GM12801 (cell line): ENCODE results near the gene ZEB2.

Experiments used
- TF ChIP-seq, protein P1 (sequence below): IDR thresholded peaks from one replicate; pipeline ENCODE4 v1.5.1; 2011; ENCODE audit warnings: control low read depth; ENCODE audit not compliant: insufficient read length; ENCODE audit errors: extremely low read depth

ZEB2 gene

DNA sequence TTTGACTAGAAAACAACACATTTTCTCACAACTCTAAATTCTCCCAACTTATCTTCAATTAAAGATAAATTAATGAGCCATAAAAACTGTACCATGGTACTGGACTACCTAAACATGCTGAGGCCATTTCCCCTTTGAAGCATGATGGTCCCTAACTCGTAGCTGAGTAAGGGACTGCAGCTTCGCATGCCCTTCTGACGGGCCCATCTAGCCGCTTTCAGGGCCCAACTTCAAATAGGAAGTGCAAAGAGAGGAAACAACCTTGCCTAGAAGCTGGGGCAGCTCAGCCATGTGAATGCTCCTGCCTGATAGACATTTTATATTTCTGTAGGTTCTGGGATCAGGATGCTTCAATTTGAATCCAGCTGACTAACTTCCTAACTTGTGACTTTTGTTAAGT is 72.4 kb downstream of the ZEB2 start:
- TF ChIP-seq, protein P1, sequence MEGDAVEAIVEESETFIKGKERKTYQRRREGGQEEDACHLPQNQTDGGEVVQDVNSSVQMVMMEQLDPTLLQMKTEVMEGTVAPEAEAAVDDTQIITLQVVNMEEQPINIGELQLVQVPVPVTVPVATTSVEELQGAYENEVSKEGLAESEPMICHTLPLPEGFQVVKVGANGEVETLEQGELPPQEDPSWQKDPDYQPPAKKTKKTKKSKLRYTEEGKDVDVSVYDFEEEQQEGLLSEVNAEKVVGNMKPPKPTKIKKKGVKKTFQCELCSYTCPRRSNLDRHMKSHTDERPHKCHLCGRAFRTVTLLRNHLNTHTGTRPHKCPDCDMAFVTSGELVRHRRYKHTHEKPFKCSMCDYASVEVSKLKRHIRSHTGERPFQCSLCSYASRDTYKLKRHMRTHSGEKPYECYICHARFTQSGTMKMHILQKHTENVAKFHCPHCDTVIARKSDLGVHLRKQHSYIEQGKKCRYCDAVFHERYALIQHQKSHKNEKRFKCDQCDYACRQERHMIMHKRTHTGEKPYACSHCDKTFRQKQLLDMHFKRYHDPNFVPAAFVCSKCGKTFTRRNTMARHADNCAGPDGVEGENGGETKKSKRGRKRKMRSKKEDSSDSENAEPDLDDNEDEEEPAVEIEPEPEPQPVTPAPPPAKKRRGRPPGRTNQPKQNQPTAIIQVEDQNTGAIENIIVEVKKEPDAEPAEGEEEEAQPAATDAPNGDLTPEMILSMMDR: no peak

DNA sequence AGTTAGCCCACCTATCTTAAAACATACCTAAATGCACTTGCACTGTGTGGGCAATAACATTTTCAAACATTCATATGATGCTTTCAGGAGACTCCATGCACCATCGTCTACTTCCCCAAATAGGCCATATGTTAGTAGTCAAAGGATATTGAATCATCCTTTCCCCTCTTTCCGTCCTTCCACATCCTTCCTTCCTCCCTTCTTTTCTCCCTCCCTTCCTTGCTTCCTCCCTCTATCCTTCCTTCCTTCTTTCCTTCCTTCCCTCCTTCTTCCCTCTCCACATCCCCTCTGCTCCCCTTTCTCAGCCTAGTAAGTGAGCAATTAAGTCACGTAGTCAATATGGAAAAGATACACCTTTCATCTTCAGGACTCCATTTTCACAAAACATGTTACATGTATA is 73.8 kb downstream of the ZEB2 start:
- TF ChIP-seq, protein P1: no peak

DNA sequence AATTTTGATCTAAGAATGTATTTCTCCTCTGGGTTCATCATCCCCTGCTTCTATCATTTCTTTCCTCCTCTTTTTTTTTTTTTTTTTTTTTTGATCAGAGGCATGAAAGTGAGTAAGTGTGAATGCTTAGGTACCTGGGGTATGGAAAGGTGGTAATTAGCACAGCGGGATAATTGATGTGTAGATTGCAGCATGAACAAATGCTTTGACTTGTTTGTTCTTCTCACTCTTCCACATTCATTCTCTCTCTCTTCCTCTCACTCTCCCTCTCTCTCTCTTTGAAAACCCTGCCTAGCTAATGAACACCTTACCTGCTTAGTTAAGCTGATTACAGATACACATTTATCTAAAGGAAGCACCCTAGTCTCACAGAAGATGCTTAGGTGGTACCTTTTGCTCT is 74.7 kb downstream of the ZEB2 start:
- TF ChIP-seq, protein P1: no peak

DNA sequence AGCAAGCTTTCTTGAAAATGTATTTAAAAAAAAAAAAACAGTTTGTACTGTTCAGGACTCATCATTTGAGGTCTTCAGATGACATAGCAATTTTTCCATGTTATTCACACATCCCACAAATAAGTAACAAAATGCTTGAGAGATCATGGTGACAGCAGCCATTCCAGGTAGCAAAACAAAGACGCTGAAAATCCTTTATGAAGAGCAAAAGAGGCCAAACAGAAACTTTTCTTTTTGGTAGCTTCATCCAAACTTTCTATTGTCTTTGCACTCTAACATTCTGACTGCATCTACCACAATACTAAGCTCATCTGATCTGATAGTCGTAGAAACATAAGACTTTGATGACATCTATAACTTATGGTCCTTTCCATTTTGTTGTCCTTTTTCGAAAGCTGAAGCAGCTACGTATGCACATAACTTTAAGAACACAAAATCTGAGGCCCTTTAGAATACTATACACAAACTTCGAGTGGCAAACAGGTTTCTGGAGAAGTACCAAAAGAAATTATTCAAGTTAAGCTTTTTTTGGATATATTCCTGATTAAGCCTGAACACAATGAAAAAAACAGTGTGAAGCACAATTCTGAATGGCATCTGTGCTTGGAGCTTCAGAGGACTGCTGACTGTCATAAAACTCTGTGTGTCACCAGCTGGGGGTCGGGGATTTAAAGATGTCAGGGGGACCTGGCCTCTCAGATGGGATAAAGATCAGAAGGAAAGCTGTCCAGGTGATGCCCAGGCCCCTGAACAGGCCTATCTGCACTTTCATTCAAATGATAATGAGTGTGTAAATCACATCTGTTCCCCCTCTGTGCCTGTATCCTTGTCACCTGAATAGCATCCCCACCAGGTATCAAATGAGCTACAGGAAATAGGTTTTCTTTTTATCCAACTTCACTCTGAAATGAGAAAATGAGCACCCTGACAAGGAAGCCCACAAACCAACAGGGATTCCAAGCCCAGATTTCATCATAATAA is 75.8 kb downstream of the ZEB2 start:
- TF ChIP-seq, protein P1: no peak

DNA sequence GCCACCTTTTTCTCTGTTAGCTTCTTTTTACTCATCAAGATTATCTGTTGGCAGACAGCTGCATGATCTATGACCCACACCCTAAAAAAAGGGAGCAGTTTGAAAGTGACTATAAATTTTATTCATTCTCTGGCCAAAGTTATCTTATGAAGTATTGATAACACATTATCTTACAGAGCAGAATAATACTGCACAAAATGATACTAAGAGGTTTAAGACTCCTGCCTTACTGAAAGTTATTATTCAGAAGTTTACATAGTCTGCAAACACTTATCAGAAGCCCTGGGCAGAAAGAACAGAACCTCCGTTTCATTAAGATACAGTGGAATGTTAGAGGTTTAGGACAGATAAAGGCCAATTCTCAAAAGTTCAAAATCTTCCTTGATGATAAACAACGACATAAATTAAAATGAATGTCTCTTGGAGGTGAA is 78.2 kb downstream of the ZEB2 start:
- TF ChIP-seq, protein P1: no peak

DNA sequence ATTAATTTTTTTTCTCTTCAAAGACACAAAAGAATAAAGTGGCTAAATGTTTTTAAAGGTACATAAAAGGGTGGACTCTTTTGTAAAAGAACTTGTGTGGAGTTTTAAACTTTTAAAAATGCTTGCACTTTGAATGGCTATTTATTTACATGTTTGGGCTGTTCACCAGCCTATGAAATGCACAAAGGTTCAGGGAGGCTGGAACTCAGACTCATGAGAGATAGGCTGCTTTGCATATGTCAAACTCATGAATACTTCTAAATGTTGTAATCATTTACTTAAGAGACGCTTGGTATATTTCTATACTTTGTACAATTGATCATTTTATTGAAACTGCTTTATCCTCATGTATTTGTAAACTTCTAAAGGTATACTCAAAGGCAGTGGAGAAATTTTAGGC is 79.9 kb downstream of the ZEB2 start:
- TF ChIP-seq, protein P1: no peak

DNA sequence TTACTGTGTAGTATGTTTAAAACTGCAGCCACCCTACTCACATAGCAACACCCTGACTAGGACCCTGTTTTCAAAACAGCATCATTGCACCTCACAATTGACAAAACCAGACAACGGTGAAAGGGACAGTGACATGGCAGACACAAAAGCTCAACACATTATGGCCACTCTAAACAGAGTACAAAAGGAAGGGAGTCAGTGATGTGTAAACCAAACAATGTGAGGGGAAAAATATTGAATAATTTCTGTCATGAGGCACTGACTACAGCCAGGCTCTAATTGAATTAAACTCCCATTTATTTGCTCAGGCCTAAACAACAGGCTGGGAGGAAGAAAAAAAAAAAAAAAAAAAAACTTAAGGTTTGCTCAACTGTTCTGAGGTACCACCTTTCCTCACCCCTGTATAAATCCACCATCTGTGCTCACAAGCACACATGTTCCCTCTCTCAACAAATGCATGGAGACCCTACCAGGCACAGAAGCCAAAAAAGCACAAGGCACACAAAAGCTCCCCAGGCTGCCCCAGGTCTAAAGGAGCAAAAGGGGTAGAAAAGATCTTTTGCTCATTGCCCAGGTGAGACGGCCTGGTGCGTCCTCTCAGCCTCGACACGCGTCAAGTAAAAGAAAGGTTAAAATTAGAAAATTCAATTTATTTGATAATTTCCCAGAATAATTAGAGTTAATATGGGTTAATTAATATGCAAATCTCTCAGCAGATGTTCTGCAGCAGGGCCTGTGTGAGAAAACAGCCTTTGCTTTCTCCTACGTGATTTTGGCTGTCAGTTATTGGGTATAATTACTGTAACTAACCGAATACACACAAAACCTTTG is 80.9 kb downstream of the ZEB2 start:
- TF ChIP-seq, protein P1: no peak
